Measurements from ENCODE around the gene PCP4L1.

DNA sequence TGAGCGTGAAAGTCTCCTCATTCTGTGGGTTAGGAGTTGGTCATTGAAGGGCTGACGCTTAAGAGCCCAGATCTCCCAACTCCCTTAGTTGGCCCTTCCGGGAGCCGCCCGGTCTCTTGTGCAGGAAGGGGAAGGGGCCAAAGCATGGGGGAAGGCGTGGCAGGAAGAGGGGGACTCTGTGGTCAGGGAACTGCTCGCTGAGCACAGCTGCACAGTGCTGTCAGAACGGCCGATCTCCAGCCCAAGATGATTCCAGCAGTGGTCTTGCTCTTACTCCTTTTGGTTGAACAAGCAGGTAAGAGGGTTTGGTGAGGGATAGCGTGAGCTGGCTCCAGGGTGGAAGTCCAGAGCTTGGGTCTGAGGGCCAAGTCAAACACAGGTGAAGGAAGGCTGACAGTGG lies 43.5 kb upstream of the PCP4L1 start, which contains the start of gene FCER1G:
- TF ChIP-seq CTCF (IDR thresholded peaks at IDR 0.05 in 2 of 3, conservative IDR thresholded peaks at IDR 0.05 in 1 of 3; ENCODE audit: borderline replicate concordance in 1 of 3, insufficient read depth in 1 of 3, low read depth in 2 of 3, low read length in 2 of 3) = no peak
- TF ChIP-seq YY1 (IDR thresholded peaks at IDR 0.05; ENCODE audit: extremely low read depth, insufficient replicate concordance, low read depth, low read length) = no peak
- TF ChIP-seq SRF (IDR thresholded peaks at IDR 0.05; ENCODE audit: low read depth) = no peak
- no peak for TF ChIP-seq SP1 (IDR thresholded peaks at IDR 0.05; ENCODE audit: low read depth)
- TF ChIP-seq EZH2 (IDR thresholded peaks at IDR 0.05) = no peak

Data from HCT116 (cell line).